SK-N-SH (cell line): Measurements from ENCODE around the gene C1orf141. TPM values are rescaled to one million over a fixed set of nuclear protein-coding genes. Genes with fewer than 3 reads are reported as not detected.

Experiments
- CTCF ChIA-PET: fragments of 300-600, 350-600 bp; formaldehyde crosslinking; extraction: SDS; loops from one replicate; lab custom pipeline; 2021; lab: Yijun Ruan, JAX
- POLR2A ChIA-PET: fragments of 350-600 bp; sonication (Branson Sonifier 250); formaldehyde crosslinking; extraction: SDS; loops from one replicate; lab custom pipeline; 2020; ENCODE audit warnings: antibody characterized with exemption, inconsistent platforms; lab: Yijun Ruan, JAX
- DNase-seq: peaks from one replicate; pipeline ENCODE4 v3.0.0; 2012
- H2AFZ ChIP-seq: fragments of 200-600 bp; sonication (generic); 2 replicates; pipeline ENCODE4 v1.8.1; 2016; ENCODE audit warnings: antibody characterized with exemption, mild to moderate bottlenecking, low read depth
- H3F3A ChIP-seq: fragments of 200-600 bp; sonication (generic); replicated peaks from 2 replicates; pipeline ENCODE3; 2016; ENCODE audit warnings: antibody characterized with exemption, mild to moderate bottlenecking; ENCODE audit not compliant: insufficient read depth
- H3K27ac ChIP-seq, 2 experiments: fragments of 200-500 bp in 1 of 2; fragments of 200-600 bp in 1 of 2; sonication (Bioruptor generic) in 1 of 2; sonication (generic), shearing (Covaris generic) in 1 of 2; 2 replicates each; pipeline versions ENCODE4 v1.5.1 to v1.6.1; 2014 to 2016; ENCODE audit warnings: low read depth in 2 of 2, inconsistent platforms in 1 of 2, low read length in 1 of 2, mild to moderate bottlenecking in 1 of 2, mixed read lengths in 1 of 2
- H3K27me3 ChIP-seq: fragments of 200-600 bp; sonication (generic), shearing (Covaris generic); 2 replicates; pipeline ENCODE4 v1.6.1; 2016; ENCODE audit warnings: mixed run types; ENCODE audit not compliant: insufficient read depth
- H3K36me3 ChIP-seq, 2 experiments: fragments of 200-500 bp in 1 of 2; fragments of 200-600 bp in 1 of 2; sonication (Bioruptor generic) in 1 of 2; sonication (generic) in 1 of 2; replicated peaks in 1 of 2; 2 replicates each; pipeline versions ENCODE3 to v1.5.1; 2014 to 2016; ENCODE audit warnings: low read length in 1 of 2, mild to moderate bottlenecking in 1 of 2; ENCODE audit not compliant: insufficient read depth in 2 of 2, control insufficient read depth in 1 of 2
- H3K4me1 ChIP-seq, 2 experiments: fragments of 200-500 bp in 1 of 2; fragments of 200-600 bp in 1 of 2; sonication (Bioruptor generic) in 1 of 2; sonication (generic), shearing (Covaris generic) in 1 of 2; 2 replicates each; pipeline versions ENCODE4 v1.5.1 to v1.6.1; 2014 to 2016; ENCODE audit warnings: low read depth in 1 of 2, low read length in 1 of 2, mixed run types in 1 of 2; ENCODE audit not compliant: insufficient read depth in 2 of 2, control insufficient read depth in 1 of 2
- H3K4me2 ChIP-seq: fragments of 200-600 bp; sonication (generic), shearing (Covaris generic); 2 replicates; pipeline ENCODE4 v1.6.1; 2017; ENCODE audit warnings: mixed run types
- H3K4me3 ChIP-seq, 2 experiments: fragments of 200-500 bp in 1 of 2; fragments of 200-600 bp in 1 of 2; sonication (Bioruptor generic) in 1 of 2; sonication (generic), shearing (Covaris generic) in 1 of 2; 2 replicates each; pipeline versions ENCODE4 v1.5.1 to v1.8.1; 2014 to 2016; ENCODE audit warnings: low read depth in 2 of 2, inconsistent platforms in 1 of 2, low read length in 1 of 2, mild to moderate bottlenecking in 1 of 2, mixed read lengths in 1 of 2, moderate library complexity in 1 of 2
- H3K79me2 ChIP-seq: fragments of 200-600 bp; sonication (generic); 2 replicates; pipeline ENCODE4 v1.8.1; 2017; ENCODE audit warnings: mild to moderate bottlenecking; ENCODE audit not compliant: insufficient read depth
- H3K9ac ChIP-seq: fragments of 200-600 bp; sonication (generic); 2 replicates; pipeline ENCODE4 v1.6.1; 2017; ENCODE audit warnings: mixed run types
- H3K9me2 ChIP-seq: fragments of 200-600 bp; sonication (generic); 2 replicates; pipeline ENCODE4 v1.6.1; 2017; ENCODE audit warnings: mixed run types
- H3K9me3 ChIP-seq: fragments of 200-600 bp; sonication (generic); 2 replicates; pipeline ENCODE4 v1.6.1; 2017; ENCODE audit warnings: mixed run types, mild to moderate bottlenecking, moderate library complexity
- H4K20me1 ChIP-seq: fragments of 200-600 bp; sonication (generic); 2 replicates; pipeline ENCODE4 v1.6.1; 2017; ENCODE audit warnings: mild to moderate bottlenecking, mixed run types; ENCODE audit not compliant: insufficient read depth
- ELF1 ChIP-seq: IDR thresholded peaks from 2 replicates; pipeline ENCODE4 v1.4.0; 2012
- EZH2phosphoT487 ChIP-seq: fragments of 200-600 bp; sonication (generic); IDR thresholded peaks from 2 replicates; pipeline ENCODE4 v1.6.1; 2017; ENCODE audit warnings: low read depth, mixed run types, mild to moderate bottlenecking, antibody characterized with exemption, moderate library complexity, borderline replicate concordance
- FOSL2 ChIP-seq: IDR thresholded peaks from 2 replicates; pipeline ENCODE4 v1.4.0; 2012; ENCODE audit warnings: low read depth, mild to moderate bottlenecking, moderate library complexity, borderline replicate concordance
- FOXJ3 ChIP-seq: sonication (generic); formaldehyde crosslinking; IDR thresholded peaks from 2 replicates; pipeline ENCODE4 v1.5.1; 2020; ENCODE audit warnings: mild to moderate bottlenecking, missing genetic modification reagents
- FOXM1 ChIP-seq: IDR thresholded peaks from 2 replicates; pipeline ENCODE4 v1.4.0; 2012; ENCODE audit warnings: low read depth, mild to moderate bottlenecking
- GABPA ChIP-seq: IDR thresholded peaks from 2 replicates; pipeline ENCODE4 v1.4.0; 2012; ENCODE audit warnings: low read depth, mild to moderate bottlenecking
- JUND ChIP-seq: IDR thresholded peaks from 2 replicates; pipeline ENCODE4 v1.4.0; 2012
- NFIC ChIP-seq: IDR thresholded peaks from 2 replicates; pipeline ENCODE4 v1.4.0; 2012; ENCODE audit warnings: borderline replicate concordance
- RAD21 ChIP-seq: IDR thresholded peaks from 2 replicates; pipeline ENCODE4 v1.6.1; 2012; ENCODE audit warnings: mild to moderate bottlenecking, low read length
- RCOR1 ChIP-seq: fragments of 150-350 bp; IDR thresholded peaks from 2 replicates; pipeline ENCODE4 v1.6.1; 2017; ENCODE audit warnings: antibody characterized with exemption, low read length
- RXRA ChIP-seq: IDR thresholded peaks from 2 replicates; pipeline ENCODE4 v1.4.0; 2012; ENCODE audit warnings: low read depth, mild to moderate bottlenecking, borderline replicate concordance
- TEAD4 ChIP-seq: IDR thresholded peaks from 2 replicates; pipeline ENCODE4 v1.4.0; 2012; ENCODE audit warnings: mild to moderate bottlenecking, borderline replicate concordance; ENCODE audit not compliant: insufficient read depth
- polyA plus RNA-seq, 3 experiments: library from polyadenylated mRNA; depleted of rRNA; stranded (reverse); fragments of >200 nt; gene quantifications; 2 replicates each; pipeline ENCODE4 v1.2.3, GENCODE V29; 2012
- TF ChIP-seq, protein P1 (sequence below): fragments of 150-350 bp; IDR thresholded peaks from 2 replicates; pipeline ENCODE4 v1.6.1; 2017; ENCODE audit warnings: antibody characterized with exemption, low read length, low read depth, borderline replicate concordance
- TF ChIP-seq, protein P2 (sequence below): IDR thresholded peaks from 2 replicates; pipeline ENCODE4 v1.4.0; 2012; ENCODE audit warnings: low read depth, borderline replicate concordance
- TF ChIP-seq, protein P3 (sequence below): IDR thresholded peaks from 2 replicates; pipeline ENCODE4 v1.6.1; 2012; ENCODE audit warnings: mild to moderate bottlenecking, low read depth, low read length, moderate library complexity
- TF ChIP-seq, protein P4 (sequence below): IDR thresholded peaks from 2 replicates; pipeline ENCODE4; 2012
- TF ChIP-seq, protein P5 (sequence below): fragments of 200-600 bp; sonication (generic); IDR thresholded peaks from 2 replicates; pipeline ENCODE4 v1.6.1; 2017; ENCODE audit warnings: antibody characterized with exemption, mild to moderate bottlenecking, moderate library complexity

C1orf141 gene
- polyA plus RNA-seq, 1 of the 3 experiments (the other 2 are of a cell fraction) = not detected

DNA sequence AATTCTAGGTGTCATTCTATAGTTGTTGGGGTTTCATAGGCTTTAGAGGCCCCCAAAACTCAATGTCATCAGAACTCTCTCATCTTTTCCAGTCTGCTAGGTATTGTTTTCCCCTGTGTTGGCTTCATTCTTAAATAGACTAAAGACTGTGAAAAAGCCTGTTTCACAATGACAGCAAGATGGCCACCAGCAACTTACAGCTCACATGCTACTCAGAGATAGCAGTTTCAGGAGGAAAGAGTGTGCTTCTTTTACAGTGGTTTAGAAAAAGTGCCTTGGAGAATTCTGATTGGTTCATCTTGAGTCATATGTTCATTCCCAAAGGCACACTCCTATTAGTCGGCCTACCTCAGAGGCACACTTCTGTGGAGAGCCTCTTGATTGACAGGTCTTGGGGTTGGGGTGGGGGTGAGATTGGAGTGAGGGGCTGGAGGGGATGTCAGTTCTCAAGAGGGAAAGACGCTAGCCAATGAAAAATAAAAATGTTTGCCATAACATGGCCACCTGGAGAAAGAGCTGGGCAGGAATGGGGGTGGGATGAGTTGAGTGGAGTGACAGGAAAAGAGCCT is 40.0 kb upstream of the C1orf141 start (continued):
- TF ChIP-seq FOSL2 (no peak), FOXM1 (no peak), TEAD4 (no peak), RAD21 (no peak), GABPA (no peak), ELF1 (no peak)
- TF ChIP-seq, protein P1, sequence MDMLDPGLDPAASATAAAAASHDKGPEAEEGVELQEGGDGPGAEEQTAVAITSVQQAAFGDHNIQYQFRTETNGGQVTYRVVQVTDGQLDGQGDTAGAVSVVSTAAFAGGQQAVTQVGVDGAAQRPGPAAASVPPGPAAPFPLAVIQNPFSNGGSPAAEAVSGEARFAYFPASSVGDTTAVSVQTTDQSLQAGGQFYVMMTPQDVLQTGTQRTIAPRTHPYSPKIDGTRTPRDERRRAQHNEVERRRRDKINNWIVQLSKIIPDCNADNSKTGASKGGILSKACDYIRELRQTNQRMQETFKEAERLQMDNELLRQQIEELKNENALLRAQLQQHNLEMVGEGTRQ = no peak
- TF ChIP-seq, all 33 proteins: peak for 0

DNA sequence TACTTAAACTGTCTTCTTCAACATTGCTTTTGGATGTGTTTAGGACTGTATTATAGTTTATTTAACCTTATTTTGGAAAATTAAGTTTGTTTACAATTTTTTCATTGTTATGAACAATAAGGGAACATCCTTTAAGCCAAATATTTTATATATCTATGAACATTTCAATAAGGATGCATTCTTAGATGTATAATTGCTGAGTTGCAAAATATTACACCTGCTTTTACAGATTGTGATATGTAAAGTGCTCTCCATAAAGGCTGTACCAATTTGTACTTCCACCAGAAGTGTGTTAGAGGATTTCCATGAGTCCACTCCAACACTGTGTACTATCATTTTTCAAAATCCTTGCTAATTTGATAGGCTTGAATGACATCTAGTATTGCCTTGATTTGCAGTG is 39.2 kb upstream of the C1orf141 start:
- CTCF ChIA-PET = no interaction called here

More for the DNA sequence above, 39.2 kb upstream of the C1orf141 start:
- Histone ChIP-seq H3K27me3 (no peaks in the 10 kb centered on the region), H3K4me1 (no peaks in the 10 kb centered on the region; a peak in 1 of 4 replicates), H3F3A (no peaks in the 10 kb centered on the region), H3K4me3 (no peak overlapping the region), H3K79me2 (no peaks in the 10 kb centered on the region), H3K36me3 (no peaks in the 10 kb centered on the region), H3K9ac (no peak overlapping the region), H3K9me2 (no peaks in the 10 kb centered on the region), H2AFZ (no peak overlapping the region), H3K27ac (no peak overlapping the region), H3K4me2 (no peak overlapping the region), H4K20me1 (no peaks in the 10 kb centered on the region), H3K9me3 (no peaks in the 10 kb centered on the region)
- no peak for DNase-seq
- POLR2A ChIA-PET = no interaction called here
- TF ChIP-seq GABPA (no peak), EZH2phosphoT487 (no peak), JUND (no peak), NFIC (no peak), FOXM1 (no peak), RXRA (no peak), FOXJ3 (CRISPR knock-in tag) (no peak), RCOR1 (no peak)
- TF ChIP-seq, protein P2, sequence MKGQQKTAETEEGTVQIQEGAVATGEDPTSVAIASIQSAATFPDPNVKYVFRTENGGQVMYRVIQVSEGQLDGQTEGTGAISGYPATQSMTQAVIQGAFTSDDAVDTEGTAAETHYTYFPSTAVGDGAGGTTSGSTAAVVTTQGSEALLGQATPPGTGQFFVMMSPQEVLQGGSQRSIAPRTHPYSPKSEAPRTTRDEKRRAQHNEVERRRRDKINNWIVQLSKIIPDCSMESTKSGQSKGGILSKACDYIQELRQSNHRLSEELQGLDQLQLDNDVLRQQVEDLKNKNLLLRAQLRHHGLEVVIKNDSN = no peak
- TF ChIP-seq, protein P3, sequence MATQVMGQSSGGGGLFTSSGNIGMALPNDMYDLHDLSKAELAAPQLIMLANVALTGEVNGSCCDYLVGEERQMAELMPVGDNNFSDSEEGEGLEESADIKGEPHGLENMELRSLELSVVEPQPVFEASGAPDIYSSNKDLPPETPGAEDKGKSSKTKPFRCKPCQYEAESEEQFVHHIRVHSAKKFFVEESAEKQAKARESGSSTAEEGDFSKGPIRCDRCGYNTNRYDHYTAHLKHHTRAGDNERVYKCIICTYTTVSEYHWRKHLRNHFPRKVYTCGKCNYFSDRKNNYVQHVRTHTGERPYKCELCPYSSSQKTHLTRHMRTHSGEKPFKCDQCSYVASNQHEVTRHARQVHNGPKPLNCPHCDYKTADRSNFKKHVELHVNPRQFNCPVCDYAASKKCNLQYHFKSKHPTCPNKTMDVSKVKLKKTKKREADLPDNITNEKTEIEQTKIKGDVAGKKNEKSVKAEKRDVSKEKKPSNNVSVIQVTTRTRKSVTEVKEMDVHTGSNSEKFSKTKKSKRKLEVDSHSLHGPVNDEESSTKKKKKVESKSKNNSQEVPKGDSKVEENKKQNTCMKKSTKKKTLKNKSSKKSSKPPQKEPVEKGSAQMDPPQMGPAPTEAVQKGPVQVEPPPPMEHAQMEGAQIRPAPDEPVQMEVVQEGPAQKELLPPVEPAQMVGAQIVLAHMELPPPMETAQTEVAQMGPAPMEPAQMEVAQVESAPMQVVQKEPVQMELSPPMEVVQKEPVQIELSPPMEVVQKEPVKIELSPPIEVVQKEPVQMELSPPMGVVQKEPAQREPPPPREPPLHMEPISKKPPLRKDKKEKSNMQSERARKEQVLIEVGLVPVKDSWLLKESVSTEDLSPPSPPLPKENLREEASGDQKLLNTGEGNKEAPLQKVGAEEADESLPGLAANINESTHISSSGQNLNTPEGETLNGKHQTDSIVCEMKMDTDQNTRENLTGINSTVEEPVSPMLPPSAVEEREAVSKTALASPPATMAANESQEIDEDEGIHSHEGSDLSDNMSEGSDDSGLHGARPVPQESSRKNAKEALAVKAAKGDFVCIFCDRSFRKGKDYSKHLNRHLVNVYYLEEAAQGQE = no peak
- TF ChIP-seq, protein P4, sequence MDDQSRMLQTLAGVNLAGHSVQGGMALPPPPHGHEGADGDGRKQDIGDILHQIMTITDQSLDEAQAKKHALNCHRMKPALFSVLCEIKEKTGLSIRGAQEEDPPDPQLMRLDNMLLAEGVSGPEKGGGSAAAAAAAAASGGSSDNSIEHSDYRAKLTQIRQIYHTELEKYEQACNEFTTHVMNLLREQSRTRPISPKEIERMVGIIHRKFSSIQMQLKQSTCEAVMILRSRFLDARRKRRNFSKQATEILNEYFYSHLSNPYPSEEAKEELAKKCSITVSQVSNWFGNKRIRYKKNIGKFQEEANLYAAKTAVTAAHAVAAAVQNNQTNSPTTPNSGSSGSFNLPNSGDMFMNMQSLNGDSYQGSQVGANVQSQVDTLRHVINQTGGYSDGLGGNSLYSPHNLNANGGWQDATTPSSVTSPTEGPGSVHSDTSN = no peak
- TF ChIP-seq, protein P5, sequence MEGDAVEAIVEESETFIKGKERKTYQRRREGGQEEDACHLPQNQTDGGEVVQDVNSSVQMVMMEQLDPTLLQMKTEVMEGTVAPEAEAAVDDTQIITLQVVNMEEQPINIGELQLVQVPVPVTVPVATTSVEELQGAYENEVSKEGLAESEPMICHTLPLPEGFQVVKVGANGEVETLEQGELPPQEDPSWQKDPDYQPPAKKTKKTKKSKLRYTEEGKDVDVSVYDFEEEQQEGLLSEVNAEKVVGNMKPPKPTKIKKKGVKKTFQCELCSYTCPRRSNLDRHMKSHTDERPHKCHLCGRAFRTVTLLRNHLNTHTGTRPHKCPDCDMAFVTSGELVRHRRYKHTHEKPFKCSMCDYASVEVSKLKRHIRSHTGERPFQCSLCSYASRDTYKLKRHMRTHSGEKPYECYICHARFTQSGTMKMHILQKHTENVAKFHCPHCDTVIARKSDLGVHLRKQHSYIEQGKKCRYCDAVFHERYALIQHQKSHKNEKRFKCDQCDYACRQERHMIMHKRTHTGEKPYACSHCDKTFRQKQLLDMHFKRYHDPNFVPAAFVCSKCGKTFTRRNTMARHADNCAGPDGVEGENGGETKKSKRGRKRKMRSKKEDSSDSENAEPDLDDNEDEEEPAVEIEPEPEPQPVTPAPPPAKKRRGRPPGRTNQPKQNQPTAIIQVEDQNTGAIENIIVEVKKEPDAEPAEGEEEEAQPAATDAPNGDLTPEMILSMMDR = no peak
